Neural cell (in vitro differentiated cells): ENCODE measurements around the gene NFYC. TPM values are rescaled to one million over a fixed set of nuclear protein-coding genes. Genes with fewer than 3 reads are reported as not detected.

ENCODE experiments used
- H2AFZ ChIP-seq: fragments of 200-600, 300-800 bp; sonication (generic), shearing (Covaris generic); 2 replicates; pipeline ENCODE4 v1.6.0; 2014; ENCODE audit warnings: low read depth, mild to moderate bottlenecking, antibody characterized with exemption, low read length, moderate library complexity
- H3F3A ChIP-seq: fragments of 200-600 bp; shearing (Covaris generic); 2 replicates; pipeline ENCODE4 v1.6.1; 2016; ENCODE audit warnings: mild to moderate bottlenecking, moderate library complexity, mixed read lengths, antibody characterized with exemption, low read length; ENCODE audit not compliant: insufficient read depth, poor library complexity, severe bottlenecking
- H3K27ac ChIP-seq: fragments of 200-600, 300-800 bp; sonication (generic), shearing (Covaris generic); 2 replicates; pipeline ENCODE4 v1.5.1; 2014; ENCODE audit warnings: mild to moderate bottlenecking, low read length, moderate library complexity
- H3K27me3 ChIP-seq: fragments of 300-800, 200-600 bp; sonication (generic), shearing (Covaris generic); 2 replicates; pipeline ENCODE4 v1.6.0; 2014; ENCODE audit warnings: mild to moderate bottlenecking, low read depth, low read length, moderate library complexity; ENCODE audit not compliant: insufficient read depth
- H3K36me3 ChIP-seq: fragments of 300-800, 200-600 bp; sonication (generic), shearing (Covaris generic); 2 replicates; pipeline ENCODE4 v1.5.1; 2014; ENCODE audit warnings: mild to moderate bottlenecking, antibody characterized with exemption, low read length, moderate library complexity; ENCODE audit not compliant: insufficient read depth
- H3K4me2 ChIP-seq: fragments of 300-800, 200-600 bp; sonication (generic), shearing (Covaris generic); 2 replicates; pipeline ENCODE4 v1.6.0; 2014; ENCODE audit warnings: mild to moderate bottlenecking, low read length
- H3K4me3 ChIP-seq: fragments of 300-800, 200-600 bp; sonication (generic), shearing (Covaris generic); 2 replicates; pipeline ENCODE4 v1.5.1; 2014; ENCODE audit warnings: mild to moderate bottlenecking, low read length, moderate library complexity
- H3K79me2 ChIP-seq: fragments of 200-600 bp; shearing (Covaris generic); replicated peaks from 2 replicates; pipeline ENCODE4 v1.6.0; 2014; ENCODE audit warnings: mild to moderate bottlenecking, low read length, moderate library complexity; ENCODE audit not compliant: insufficient read depth
- H3K9ac ChIP-seq: fragments of 300-800, 200-600 bp; sonication (generic), shearing (Covaris generic); 2 replicates; pipeline ENCODE4 v1.6.1; 2016; ENCODE audit warnings: mild to moderate bottlenecking, low read length, mixed read lengths
- H3K9me2 ChIP-seq: fragments of 200-600 bp; shearing (Covaris generic); 2 replicates; pipeline ENCODE4 v1.6.1; 2016; ENCODE audit warnings: mild to moderate bottlenecking, low read length, mixed read lengths; ENCODE audit not compliant: insufficient read depth
- H3K9me3 ChIP-seq: fragments of 200-600, 300-800 bp; sonication (generic), shearing (Covaris generic); 2 replicates; pipeline ENCODE4 v1.6.1; 2016; ENCODE audit warnings: mild to moderate bottlenecking, mixed run types, low read length, moderate library complexity, mixed read lengths
- H4K20me1 ChIP-seq: fragments of 200-600 bp; shearing (Covaris generic); 2 replicates; pipeline ENCODE4 v1.6.1; 2016; ENCODE audit warnings: mild to moderate bottlenecking, mixed run types; ENCODE audit not compliant: insufficient read depth
- CTCF ChIP-seq: fragments of 450-650 bp; IDR thresholded peaks from 2 replicates; pipeline ENCODE4 v1.5.1; 2014; ENCODE audit warnings: antibody characterized with exemption, mild to moderate bottlenecking, moderate library complexity; ENCODE audit not compliant: poor library complexity, severe bottlenecking
- EP300 ChIP-seq: fragments of 450-650 bp; conservative IDR thresholded peaks from 2 replicates; pipeline ENCODE4 v1.6.1; 2014; ENCODE audit warnings: antibody characterized with exemption, mild to moderate bottlenecking, moderate library complexity; ENCODE audit not compliant: poor library complexity, severe bottlenecking
- EZH2 ChIP-seq: fragments of 200-600, 300-800 bp; shearing (Covaris generic), sonication (generic); IDR thresholded peaks from 2 replicates; pipeline ENCODE4 v1.6.1; 2014; ENCODE audit warnings: antibody characterized with exemption, low read length, borderline replicate concordance, mild to moderate bottlenecking; ENCODE audit not compliant: insufficient read depth, poor library complexity, severe bottlenecking
- MXI1 ChIP-seq: fragments of 450-650 bp; conservative IDR thresholded peaks from 2 replicates; pipeline ENCODE4 v1.6.1; 2014; ENCODE audit warnings: antibody characterized with exemption, mild to moderate bottlenecking; ENCODE audit not compliant: poor library complexity, severe bottlenecking
- POLR2AphosphoS5 ChIP-seq: IDR thresholded peaks from 2 replicates; pipeline ENCODE4 v1.6.1; 2012
- RAD21 ChIP-seq: fragments of 450-650 bp; conservative IDR thresholded peaks from 2 replicates; pipeline ENCODE4 v1.6.1; 2014; ENCODE audit warnings: antibody characterized with exemption, mild to moderate bottlenecking, moderate library complexity
- REST ChIP-seq: IDR thresholded peaks from 2 replicates; pipeline ENCODE4 v1.6.1; 2012; ENCODE audit warnings: borderline replicate concordance
- SMC3 ChIP-seq: fragments of 450-650 bp; conservative IDR thresholded peaks from 2 replicates; pipeline ENCODE4 v1.6.1; 2014; ENCODE audit warnings: antibody characterized with exemption, mild to moderate bottlenecking, moderate library complexity; ENCODE audit not compliant: poor library complexity
- TAF1 ChIP-seq: IDR thresholded peaks from 2 replicates; pipeline ENCODE4 v1.6.1; 2012; ENCODE audit warnings: low read depth
- polyA plus RNA-seq: library from polyadenylated mRNA; depleted of rRNA; stranded (reverse); fragments of >200 nt; gene quantifications from 2 replicates; pipeline ENCODE4 v1.2.3, GENCODE V29; 2014

NFYC gene
- polyA plus RNA-seq, 1 donor from 2014 or later, result 66.0 TPM

DNA sequence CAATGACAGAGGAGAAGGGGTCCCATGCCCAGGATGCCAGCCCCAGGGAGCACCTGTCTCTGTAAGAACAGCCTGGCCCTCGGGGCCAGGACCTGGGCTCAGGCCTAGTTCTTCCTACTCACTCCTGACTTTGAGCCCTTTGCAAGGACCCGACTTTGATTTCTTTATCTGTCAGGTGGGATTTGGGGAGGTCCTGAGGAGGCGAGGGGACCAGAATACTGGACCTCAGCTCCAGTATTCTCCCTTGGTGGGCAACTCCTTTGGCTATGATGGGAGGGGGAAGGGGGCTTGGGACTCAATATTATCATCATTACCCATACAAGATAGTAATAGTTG, 110.2 kb downstream of the NFYC start:
- Histone ChIP-seq H2AFZ (no peak overlapping the region), H3K36me3 (no peaks in the 10 kb centered on the region), H3K9me3 (no peaks in the 10 kb centered on the region), H3K4me2 (no peak overlapping the region), H3F3A (no peaks in the 10 kb centered on the region), H3K4me3 (no peak overlapping the region), H3K27ac (no peak overlapping the region), H3K9ac (no peak overlapping the region), H3K79me2 (no peaks in the 10 kb centered on the region), H3K9me2 (no peaks in the 10 kb centered on the region), H3K27me3 (peaks cover 5% of the 10 kb centered on the region), H4K20me1 (no peaks in the 10 kb centered on the region)
- no peak for TF ChIP-seq MXI1
- no peak for TF ChIP-seq EP300
- TF ChIP-seq EZH2, result no peak
- no peak for TF ChIP-seq SMC3
- TF ChIP-seq TAF1, result no peak
- no peak for TF ChIP-seq RAD21
- TF ChIP-seq CTCF, result no peak
- no peak for TF ChIP-seq REST
- TF ChIP-seq POLR2AphosphoS5, result no peak

DNA sequence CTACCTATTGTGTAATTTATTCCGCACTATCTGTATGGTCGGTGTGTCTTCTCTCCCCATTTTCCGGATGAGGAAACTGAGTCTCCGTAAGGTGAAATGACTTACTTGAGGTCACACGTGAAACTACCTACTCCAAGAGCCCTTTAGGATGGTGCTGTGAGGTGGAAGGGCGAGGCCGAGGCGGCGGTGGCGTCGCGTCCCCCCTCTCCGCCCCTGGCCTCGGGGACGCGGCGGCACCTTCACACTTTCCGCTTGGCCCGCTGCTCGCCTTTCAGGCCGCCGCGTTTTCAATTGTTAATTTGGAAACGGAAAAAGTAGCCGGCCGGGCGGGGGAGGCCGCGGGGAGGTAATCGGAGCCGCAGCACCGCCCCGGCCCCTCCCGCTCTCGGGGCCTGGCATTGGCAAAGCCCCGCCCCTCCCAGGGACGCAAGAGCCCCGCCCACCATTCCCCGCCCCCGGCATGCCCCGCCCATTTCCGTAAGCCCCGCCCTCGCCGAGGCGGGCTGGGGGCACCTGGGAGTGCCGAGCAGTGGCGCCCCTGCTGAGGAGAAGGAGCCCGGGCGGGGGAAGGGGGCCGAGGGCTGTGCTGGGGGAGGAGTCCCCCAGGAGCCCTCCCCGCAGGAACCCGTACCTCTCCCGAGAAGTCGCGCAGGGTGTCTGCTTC, 110.7 kb downstream of the NFYC start:
- no peak overlapping the region for H2AFZ ChIP-seq
- no peaks in the 10 kb centered on the region for H3K9me2 ChIP-seq
- H3K36me3 ChIP-seq, result no peaks in the 10 kb centered on the region
- H3K9me3 ChIP-seq, result no peaks in the 10 kb centered on the region
- no peak overlapping the region for H3K4me2 ChIP-seq
- H3K27ac ChIP-seq, result no peak overlapping the region
- no peaks in the 10 kb centered on the region for H4K20me1 ChIP-seq
- H3K27me3 ChIP-seq, result peaks cover 5% of the 10 kb centered on the region
- H3K9ac ChIP-seq, result no peak overlapping the region
- TF ChIP-seq MXI1 (no peak), CTCF (no peak)
- no peaks in the 10 kb centered on the region for H3K79me2 ChIP-seq
- H3F3A ChIP-seq, result no peaks in the 10 kb centered on the region
- H3K4me3 ChIP-seq, result peak overlapping the region; percentile 51
